ENCODE measurements around the gene SLC6A18.
"Not testable (repeated sequence)": the region's sequence is repeated elsewhere in the genome, so short reads cannot be mapped to it uniquely, and the experiment has no call there.

SLC6A18 gene

GRCh38 chr5:1273745-1274144 is 48.6 kb downstream of the SLC6A18 start:
- H3K27ac ChIP-seq = no peak overlapping the region
- no peaks in the 10 kb centered on the region for H3K36me3 ChIP-seq (replicated peaks)
- H3K4me3 ChIP-seq (ENCODE audit: low read depth, low read length) = no peak overlapping the region
- DNase-seq = no peak
- no peak for TF ChIP-seq CTCF (IDR thresholded peaks at IDR 0.05; ENCODE audit: low read depth, low read length, missing control alignments)
- in situ Hi-C loops (cut with HindIII; ENCODE audit: low pct_ligation_motif_present, low sequenced_read_pairs) = no loop called here
- H3K27me3 ChIP-seq (replicated peaks) = no peaks in the 10 kb centered on the region

GRCh38 chr5:1274471-1274870 is 49.3 kb downstream of the SLC6A18 start:
- no peak for TF ChIP-seq CTCF (IDR thresholded peaks at IDR 0.05; ENCODE audit: low read depth, low read length, missing control alignments)
- H3K4me3 ChIP-seq (ENCODE audit: low read depth, low read length) = no peak overlapping the region
- H3K27me3 ChIP-seq (replicated peaks) = no peaks in the 10 kb centered on the region
- H3K27ac ChIP-seq = no peak overlapping the region
- in situ Hi-C loops (cut with HindIII; ENCODE audit: low pct_ligation_motif_present, low sequenced_read_pairs) = no loop called here
- no peaks in the 10 kb centered on the region for H3K36me3 ChIP-seq (replicated peaks)
- DNase-seq = no peak

GRCh38 chr5:1275397-1276391 is 50.5 kb downstream of the SLC6A18 start:
- DNase-seq; in situ Hi-C loops (cut with HindIII; ENCODE audit: low pct_ligation_motif_present, low sequenced_read_pairs); H3K27me3 ChIP-seq (replicated peaks); H3K27ac ChIP-seq; H3K36me3 ChIP-seq (replicated peaks); H3K4me3 ChIP-seq (ENCODE audit: low read depth, low read length): not testable (repeated sequence)

GRCh38 chr5:1276930-1277329 is 51.7 kb downstream of the SLC6A18 start:
- Histone ChIP-seq H3K27ac (no peak overlapping the region), H3K4me3 (ENCODE audit: low read depth, low read length) (no peak overlapping the region), H3K27me3 (replicated peaks) (no peaks in the 10 kb centered on the region), H3K36me3 (replicated peaks) (no peaks in the 10 kb centered on the region)
- in situ Hi-C loops (cut with HindIII; ENCODE audit: low pct_ligation_motif_present, low sequenced_read_pairs) = no loop called here
- TF ChIP-seq CTCF (IDR thresholded peaks at IDR 0.05; ENCODE audit: low read depth, low read length, missing control alignments) = no peak
- no peak for DNase-seq

- in situ Hi-C loops (cut with HindIII; ENCODE audit: low pct_ligation_motif_present, low sequenced_read_pairs) = no loop called here
- no peak overlapping the region for H3K4me3 ChIP-seq (ENCODE audit: low read depth, low read length)
- no peak overlapping the region for H3K27ac ChIP-seq
- H3K27me3 ChIP-seq (replicated peaks) = no peaks in the 10 kb centered on the region
- no peaks in the 10 kb centered on the region for H3K36me3 ChIP-seq (replicated peaks)
- no peak for DNase-seq
- TF ChIP-seq CTCF (IDR thresholded peaks at IDR 0.05; ENCODE audit: low read depth, low read length, missing control alignments) = no peak
Measured at GRCh38 chr5:1277331-1277730, 52.1 kb downstream of the SLC6A18 start.

GRCh38 chr5:1277781-1278180 is 52.6 kb downstream of the SLC6A18 start:
- in situ Hi-C loops (cut with HindIII; ENCODE audit: low pct_ligation_motif_present, low sequenced_read_pairs) = no loop called here
- no peaks in the 10 kb centered on the region for H3K27me3 ChIP-seq (replicated peaks)
- no peak overlapping the region for H3K4me3 ChIP-seq (ENCODE audit: low read depth, low read length)

More at GRCh38 chr5:1277781-1278180, 52.6 kb downstream of the SLC6A18 start:
- TF ChIP-seq CTCF (IDR thresholded peaks at IDR 0.05; ENCODE audit: low read depth, low read length, missing control alignments) = no peak
- Histone ChIP-seq H3K36me3 (replicated peaks) (no peaks in the 10 kb centered on the region), H3K27ac (no peak overlapping the region)
- DNase-seq = no peak

Measured in brain microvascular endothelial cell (primary cell).